ENCODE data around the gene RXRA.

Gene RXRA

DNA sequence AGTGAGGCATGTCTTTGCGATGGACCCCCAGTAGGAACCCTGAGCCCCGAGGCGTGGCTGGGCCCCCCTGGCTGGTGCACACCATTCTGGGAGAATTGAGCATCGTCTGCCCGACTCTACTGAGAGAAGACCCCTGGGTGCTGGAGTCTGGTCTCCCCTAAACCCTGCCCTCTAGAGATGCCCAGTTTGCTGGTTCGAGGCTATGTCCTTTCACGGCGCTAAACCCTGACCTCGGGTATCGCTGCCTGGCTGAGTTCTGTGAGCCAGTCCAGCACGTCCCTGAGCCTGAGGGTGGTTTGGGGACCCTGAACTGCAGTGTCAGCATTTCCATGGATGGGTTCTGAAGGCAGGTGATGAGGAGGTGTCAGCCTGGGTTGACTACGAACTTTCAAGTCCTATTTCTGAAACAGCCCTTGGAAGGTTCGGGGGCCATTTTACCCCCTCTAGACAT lies 128.8 kb downstream of the RXRA start:
- peak overlapping the region in 1 of 2 donors; percentile 90 for H3K27ac ChIP-seq (ENCODE audit: low read depth in 2 of 2, low read length in 2 of 2)
- peaks cover 15 to 19% of the 10 kb centered on the region in 2 donors for H3K4me1 ChIP-seq (ENCODE audit: control insufficient read depth in 2 of 2, insufficient read depth in 2 of 2, low read length in 2 of 2)
- H3K36me3 ChIP-seq (ENCODE audit: control insufficient read depth in 2 of 2, insufficient read depth in 2 of 2, low read length in 2 of 2), result no peaks in the 10 kb centered on the region
- no peak overlapping the region for H3K4me3 ChIP-seq (ENCODE audit: low read length in 2 of 2)
- H3K27me3 ChIP-seq (ENCODE audit: control insufficient read depth in 2 of 2, insufficient read depth in 2 of 2, low read length in 2 of 2), result no peaks in the 10 kb centered on the region
- no peaks in the 10 kb centered on the region for H3K9me3 ChIP-seq (ENCODE audit: control insufficient read depth in 2 of 2, low read length in 2 of 2)
- no peak overlapping the region for H3K9ac ChIP-seq (ENCODE audit: low read depth in 1 of 2, low read length in 2 of 2)

DNA sequence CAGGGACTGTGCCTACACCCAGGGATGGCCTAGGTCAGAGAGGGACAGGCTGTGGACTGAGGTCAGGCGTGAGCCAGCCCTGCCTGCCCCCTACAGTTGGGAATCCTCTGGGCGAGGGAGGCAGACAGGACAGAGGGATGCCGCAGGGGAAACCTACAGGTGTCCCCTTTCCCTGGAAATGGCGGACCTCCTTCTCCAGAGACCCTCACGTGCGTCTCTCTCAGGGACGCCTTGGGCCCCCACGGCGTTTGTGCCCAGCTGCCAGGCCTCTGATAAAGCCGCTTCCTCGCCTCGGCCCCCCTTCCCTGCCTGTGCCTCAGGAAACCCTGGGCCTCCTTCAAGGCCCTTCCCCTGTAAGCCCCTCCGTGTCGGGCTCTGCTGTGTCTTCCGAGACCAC lies 129.3 kb downstream of the RXRA start:
- Histone ChIP-seq H3K27ac (ENCODE audit: low read depth in 2 of 2, low read length in 2 of 2) (peak overlapping the region; percentile 87 to 90), H3K9ac (ENCODE audit: low read depth in 1 of 2, low read length in 2 of 2) (peak overlapping the region; percentile 61 to 68), H3K4me3 (ENCODE audit: low read length in 2 of 2) (peak overlapping the region; percentile 40 to 62), H3K27me3 (ENCODE audit: control insufficient read depth in 2 of 2, insufficient read depth in 2 of 2, low read length in 2 of 2) (no peaks in the 10 kb centered on the region), H3K9me3 (ENCODE audit: control insufficient read depth in 2 of 2, low read length in 2 of 2) (no peaks in the 10 kb centered on the region), H3K4me1 (ENCODE audit: control insufficient read depth in 2 of 2, insufficient read depth in 2 of 2, low read length in 2 of 2) (peaks cover 18 to 19% of the 10 kb centered on the region in 2 donors), H3K36me3 (ENCODE audit: control insufficient read depth in 2 of 2, insufficient read depth in 2 of 2, low read length in 2 of 2) (no peaks in the 10 kb centered on the region)

DNA sequence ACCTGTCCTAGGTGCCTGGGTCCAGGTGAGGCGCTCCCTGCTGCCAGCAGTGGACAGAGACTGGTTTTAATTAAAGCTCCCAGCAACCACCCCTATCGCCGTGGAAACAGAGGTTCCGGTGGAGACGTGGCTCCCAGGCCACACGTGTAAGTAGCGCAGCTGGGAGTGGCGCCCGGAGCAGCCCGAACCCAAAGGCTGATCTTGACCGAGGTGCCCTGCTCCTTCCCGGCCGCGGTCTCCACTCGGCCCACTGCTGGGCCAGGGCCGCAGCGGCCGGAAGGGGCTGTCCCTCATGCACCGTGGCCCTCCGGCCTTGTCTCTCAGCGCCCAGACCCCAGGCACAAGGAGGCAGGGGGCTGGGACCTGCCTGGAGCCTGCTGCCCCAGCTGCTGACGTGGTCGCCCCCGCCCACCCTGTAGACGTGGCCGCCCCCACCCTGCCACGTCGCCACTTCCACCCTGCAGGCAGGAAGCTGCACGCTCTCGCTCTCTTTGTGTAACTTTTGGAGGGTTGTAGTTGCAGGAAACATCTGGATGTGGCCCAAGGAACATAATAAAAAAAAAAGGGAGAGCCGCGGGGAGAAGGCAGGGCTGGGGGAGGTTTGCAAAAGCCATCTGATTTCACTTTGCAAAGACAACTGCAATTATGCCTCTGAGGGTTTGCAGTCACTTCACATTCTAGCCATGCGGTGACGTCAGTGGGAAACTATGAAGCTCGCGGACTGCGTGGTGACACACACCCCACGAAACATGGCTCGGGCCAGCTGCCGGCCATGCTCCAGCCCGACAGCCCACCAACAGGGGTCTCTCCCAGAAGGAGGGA lies 129.9 kb downstream of the RXRA start:
- Histone ChIP-seq H3K4me3 (ENCODE audit: low read length in 2 of 2) (peak overlapping the region; percentile 40 to 62), H3K27ac (ENCODE audit: low read depth in 2 of 2, low read length in 2 of 2) (peak overlapping the region; percentile 87 to 90), H3K36me3 (ENCODE audit: control insufficient read depth in 2 of 2, insufficient read depth in 2 of 2, low read length in 2 of 2) (no peaks in the 10 kb centered on the region), H3K9ac (ENCODE audit: low read depth in 1 of 2, low read length in 2 of 2) (peak overlapping the region; percentile 68 to 72), H3K27me3 (ENCODE audit: control insufficient read depth in 2 of 2, insufficient read depth in 2 of 2, low read length in 2 of 2) (no peaks in the 10 kb centered on the region), H3K9me3 (ENCODE audit: control insufficient read depth in 2 of 2, low read length in 2 of 2) (no peaks in the 10 kb centered on the region), H3K4me1 (ENCODE audit: control insufficient read depth in 2 of 2, insufficient read depth in 2 of 2, low read length in 2 of 2) (peaks cover 19 to 21% of the 10 kb centered on the region in 2 donors)

DNA sequence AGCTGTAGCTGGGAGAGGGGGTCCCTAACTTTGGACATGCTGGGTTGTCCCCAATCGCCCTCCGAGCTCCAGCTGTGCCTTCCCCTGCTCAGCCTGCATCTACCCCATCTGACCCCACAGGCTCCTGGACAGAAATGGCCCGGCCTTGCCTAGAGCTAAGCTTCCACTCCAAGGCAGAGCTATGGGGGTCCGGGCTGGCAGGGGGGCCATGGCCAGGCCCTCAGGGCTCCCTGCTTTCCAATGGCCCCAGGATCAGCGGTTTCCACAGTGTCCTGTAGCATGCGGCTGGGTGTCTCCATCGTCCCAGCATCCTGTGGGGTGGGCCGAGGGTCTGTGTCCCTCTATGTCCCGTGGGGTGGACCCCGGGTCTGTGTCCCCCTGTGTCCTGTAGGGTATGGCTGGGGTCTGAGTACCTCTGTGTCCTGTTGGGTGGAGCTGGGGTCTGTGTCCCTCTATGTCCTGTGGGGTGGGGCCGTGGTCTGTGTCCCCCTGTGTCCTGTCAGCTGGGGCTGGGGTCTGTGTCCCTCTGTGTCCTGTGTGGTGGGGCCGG lies 130.6 kb downstream of the RXRA start:
- H3K36me3 ChIP-seq (ENCODE audit: control insufficient read depth in 2 of 2, insufficient read depth in 2 of 2, low read length in 2 of 2), result no peaks in the 10 kb centered on the region
- H3K27ac ChIP-seq (ENCODE audit: low read depth in 2 of 2, low read length in 2 of 2), result peak overlapping the region; percentile 87 to 90
- H3K9me3 ChIP-seq (ENCODE audit: control insufficient read depth in 2 of 2, low read length in 2 of 2), result no peaks in the 10 kb centered on the region
- peaks cover 0 to 1% of the 10 kb centered on the region in 2 donors for H3K27me3 ChIP-seq (ENCODE audit: control insufficient read depth in 2 of 2, insufficient read depth in 2 of 2, low read length in 2 of 2)
- peaks cover 19 to 21% of the 10 kb centered on the region in 2 donors for H3K4me1 ChIP-seq (ENCODE audit: control insufficient read depth in 2 of 2, insufficient read depth in 2 of 2, low read length in 2 of 2)
- H3K9ac ChIP-seq (ENCODE audit: low read depth in 1 of 2, low read length in 2 of 2), result peak overlapping the region; percentile 58 to 72
- H3K4me3 ChIP-seq (ENCODE audit: low read length in 2 of 2), result peak overlapping the region; percentile 36 to 62

DNA sequence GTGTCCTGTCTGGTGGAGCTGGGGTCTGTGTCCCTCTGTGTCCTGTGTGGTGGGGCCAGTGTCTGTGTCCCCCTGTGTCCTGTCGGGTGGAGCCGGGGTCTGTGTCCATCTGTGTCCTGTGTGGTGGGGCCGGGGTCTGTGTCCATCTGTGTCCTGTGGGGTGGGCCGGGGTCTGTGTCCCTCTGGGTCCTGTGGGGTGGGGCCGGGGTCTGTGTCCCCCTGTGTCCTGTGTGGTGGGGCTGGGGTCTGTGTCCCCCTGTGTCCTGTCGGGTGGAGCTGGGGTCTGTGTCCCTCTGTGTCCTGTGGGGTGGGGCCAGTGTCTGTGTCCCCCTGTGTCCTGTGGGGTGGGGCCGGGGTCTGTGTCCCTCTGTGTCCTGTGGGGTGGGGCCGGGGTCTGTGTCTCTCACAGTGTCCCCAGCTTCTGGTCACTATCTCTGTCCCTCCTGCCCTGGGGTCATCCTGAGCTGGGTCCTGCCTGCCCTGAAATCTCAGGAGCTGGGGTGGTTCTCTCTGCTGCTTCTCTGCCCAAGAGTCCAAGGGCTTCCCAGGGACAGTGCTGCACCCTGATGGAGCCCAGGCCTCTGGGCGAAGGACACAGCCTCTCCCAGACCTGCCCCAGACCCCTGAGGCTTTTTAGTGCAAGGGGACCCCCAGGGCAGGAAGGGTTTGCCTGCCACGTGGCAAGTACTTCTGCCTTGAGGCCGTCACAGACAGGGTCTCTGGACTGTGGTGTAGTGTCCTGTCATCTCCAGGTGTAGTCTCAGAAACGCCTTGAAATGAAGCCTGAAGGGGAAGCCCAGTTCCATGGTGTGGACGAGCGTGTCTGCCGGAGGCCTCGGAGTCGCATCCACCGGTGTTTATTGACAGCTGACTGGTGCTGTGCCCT lies 131.3 kb downstream of the RXRA start:
- Histone ChIP-seq H3K27ac (ENCODE audit: low read depth in 2 of 2, low read length in 2 of 2) (peak overlapping the region; percentile 87 to 90), H3K27me3 (ENCODE audit: control insufficient read depth in 2 of 2, insufficient read depth in 2 of 2, low read length in 2 of 2) (peaks cover 3 to 6% of the 10 kb centered on the region in 2 donors), H3K36me3 (ENCODE audit: control insufficient read depth in 2 of 2, insufficient read depth in 2 of 2, low read length in 2 of 2) (no peaks in the 10 kb centered on the region), H3K9me3 (ENCODE audit: control insufficient read depth in 2 of 2, low read length in 2 of 2) (no peaks in the 10 kb centered on the region), H3K4me3 (ENCODE audit: low read length in 2 of 2) (no peak overlapping the region), H3K4me1 (ENCODE audit: control insufficient read depth in 2 of 2, insufficient read depth in 2 of 2, low read length in 2 of 2) (peaks cover 19 to 21% of the 10 kb centered on the region in 2 donors), H3K9ac (ENCODE audit: low read depth in 1 of 2, low read length in 2 of 2) (peak overlapping the region; percentile 58 to 72)

DNA sequence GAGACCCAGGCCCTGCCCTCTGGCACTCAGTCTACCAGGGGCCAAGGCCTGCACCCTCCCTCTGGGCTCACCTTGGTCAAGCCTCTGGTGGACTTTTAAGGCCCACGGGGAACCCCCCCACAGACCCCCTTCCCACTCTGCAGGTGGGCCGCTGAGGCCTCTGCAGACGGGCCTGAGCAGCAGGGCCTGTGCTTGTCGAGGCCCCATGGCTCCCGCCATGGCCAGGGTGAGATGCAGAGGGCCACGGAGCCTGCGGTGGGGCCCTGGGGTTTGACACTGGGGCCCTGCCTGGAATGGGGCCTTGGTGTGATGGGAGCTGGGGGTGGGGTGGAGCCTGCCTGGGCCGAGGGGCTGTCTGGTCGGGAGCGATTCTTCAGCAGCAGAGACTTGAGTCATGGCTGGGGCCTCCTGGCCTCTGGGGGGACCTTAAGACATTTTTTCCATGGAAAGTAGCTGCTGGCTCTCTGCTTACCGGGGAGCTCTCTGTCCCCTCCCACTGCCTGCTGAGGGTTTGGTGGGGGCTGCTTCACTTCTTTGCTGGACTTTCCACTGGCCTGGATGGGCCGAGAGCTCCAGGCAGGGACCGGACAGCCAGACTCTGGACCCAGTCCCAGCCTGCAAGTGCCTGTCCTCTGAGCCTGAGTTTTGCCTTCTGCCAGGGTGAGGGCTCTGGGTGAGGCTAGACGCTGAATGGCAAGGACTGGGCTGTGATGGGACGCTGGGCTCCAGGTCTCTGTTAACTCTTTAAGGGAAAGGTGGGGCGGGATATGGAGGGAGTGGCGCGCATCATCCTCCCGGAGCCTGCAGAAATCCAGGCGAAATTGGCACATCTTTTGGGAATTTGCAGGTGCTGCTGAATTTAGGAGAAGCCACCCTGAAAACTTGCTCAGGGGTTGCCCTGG lies 132.2 kb downstream of the RXRA start:
- Histone ChIP-seq H3K4me3 (ENCODE audit: low read length in 2 of 2) (no peak overlapping the region), H3K9me3 (ENCODE audit: control insufficient read depth in 2 of 2, low read length in 2 of 2) (no peaks in the 10 kb centered on the region), H3K27me3 (ENCODE audit: control insufficient read depth in 2 of 2, insufficient read depth in 2 of 2, low read length in 2 of 2) (peaks cover 6 to 7% of the 10 kb centered on the region in 2 donors), H3K36me3 (ENCODE audit: control insufficient read depth in 2 of 2, insufficient read depth in 2 of 2, low read length in 2 of 2) (no peaks in the 10 kb centered on the region), H3K4me1 (ENCODE audit: control insufficient read depth in 2 of 2, insufficient read depth in 2 of 2, low read length in 2 of 2) (peaks cover 19 to 21% of the 10 kb centered on the region in 2 donors), H3K27ac (ENCODE audit: low read depth in 2 of 2, low read length in 2 of 2) (no peak overlapping the region), H3K9ac (ENCODE audit: low read depth in 1 of 2, low read length in 2 of 2) (no peak overlapping the region)

DNA sequence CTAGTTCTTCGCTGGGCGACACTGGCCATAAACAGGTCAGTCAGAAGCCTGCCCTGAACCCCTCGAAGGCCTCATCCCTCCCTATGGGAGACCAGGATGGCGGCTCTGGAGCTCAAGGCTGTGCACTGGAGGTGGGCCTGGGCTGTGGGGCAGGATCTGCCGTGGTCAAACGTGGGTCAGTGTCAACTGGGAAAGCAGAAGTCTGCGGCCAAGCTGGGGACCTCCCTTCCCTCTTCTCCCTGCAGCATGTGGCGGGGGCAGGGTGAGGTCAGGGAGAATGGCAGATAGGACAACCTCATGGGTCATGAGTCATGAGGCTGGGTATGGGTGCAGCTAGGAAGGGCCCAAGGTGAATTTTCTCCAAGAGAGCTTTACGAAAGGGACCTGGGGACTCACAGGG lies 132.9 kb downstream of the RXRA start:
- Histone ChIP-seq H3K9ac (ENCODE audit: low read depth in 1 of 2, low read length in 2 of 2) (no peak overlapping the region), H3K27me3 (ENCODE audit: control insufficient read depth in 2 of 2, insufficient read depth in 2 of 2, low read length in 2 of 2) (peaks cover 6 to 9% of the 10 kb centered on the region in 2 donors), H3K36me3 (ENCODE audit: control insufficient read depth in 2 of 2, insufficient read depth in 2 of 2, low read length in 2 of 2) (no peaks in the 10 kb centered on the region), H3K4me1 (ENCODE audit: control insufficient read depth in 2 of 2, insufficient read depth in 2 of 2, low read length in 2 of 2) (peaks cover 19 to 21% of the 10 kb centered on the region in 2 donors), H3K27ac (ENCODE audit: low read depth in 2 of 2, low read length in 2 of 2) (no peak overlapping the region), H3K4me3 (ENCODE audit: low read length in 2 of 2) (no peak overlapping the region), H3K9me3 (ENCODE audit: control insufficient read depth in 2 of 2, low read length in 2 of 2) (no peaks in the 10 kb centered on the region)

DNA sequence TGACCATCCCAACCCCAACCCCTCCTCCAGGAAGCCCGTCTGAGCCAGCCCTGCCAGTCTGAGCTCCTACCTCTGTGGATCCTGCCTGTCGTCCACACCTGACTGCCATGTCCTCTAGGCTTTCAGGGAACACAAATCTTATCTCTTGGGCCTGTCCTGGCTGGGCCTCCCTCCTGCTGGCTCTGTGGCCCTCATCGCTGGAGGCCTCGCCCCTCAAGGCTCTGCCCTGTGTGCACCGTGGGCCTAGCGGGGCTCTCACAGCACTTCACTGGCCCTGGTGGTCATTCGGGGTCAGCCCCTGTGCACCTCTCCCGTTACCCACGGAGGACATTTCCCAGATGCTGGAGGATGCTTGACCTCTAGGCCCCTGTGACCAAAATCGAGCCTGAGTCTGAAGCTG lies 133.3 kb downstream of the RXRA start:
- H3K4me1 ChIP-seq (ENCODE audit: control insufficient read depth in 2 of 2, insufficient read depth in 2 of 2, low read length in 2 of 2), result peaks cover 19 to 21% of the 10 kb centered on the region in 2 donors

DNA sequence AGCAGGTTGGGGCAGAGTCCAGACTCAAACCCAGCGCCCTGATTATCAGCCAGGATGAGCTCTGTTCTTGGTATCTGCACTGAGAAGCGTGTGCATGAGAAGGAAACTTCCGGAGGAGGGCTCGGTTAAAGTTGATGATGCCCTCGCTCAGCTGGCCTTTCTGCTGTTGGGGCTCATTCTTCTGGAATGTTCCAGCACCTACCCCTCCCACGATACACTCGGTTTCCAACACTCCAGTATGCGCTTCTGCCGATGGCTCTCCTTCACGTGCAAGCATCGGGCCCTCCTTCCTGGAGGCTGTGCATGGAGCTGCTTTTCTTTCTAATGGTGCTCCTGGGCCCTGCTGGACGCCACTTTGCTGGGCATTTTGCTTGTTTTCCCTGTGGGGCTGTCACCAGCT lies 134.0 kb downstream of the RXRA start:
- peaks cover 6 to 9% of the 10 kb centered on the region in 2 donors for H3K27me3 ChIP-seq (ENCODE audit: control insufficient read depth in 2 of 2, insufficient read depth in 2 of 2, low read length in 2 of 2)
- peaks cover 19 to 21% of the 10 kb centered on the region in 2 donors for H3K4me1 ChIP-seq (ENCODE audit: control insufficient read depth in 2 of 2, insufficient read depth in 2 of 2, low read length in 2 of 2)
- H3K9me3 ChIP-seq (ENCODE audit: control insufficient read depth in 2 of 2, low read length in 2 of 2), result no peaks in the 10 kb centered on the region
- no peak overlapping the region for H3K9ac ChIP-seq (ENCODE audit: low read depth in 1 of 2, low read length in 2 of 2)
- no peak overlapping the region for H3K4me3 ChIP-seq (ENCODE audit: low read length in 2 of 2)
- no peak overlapping the region for H3K27ac ChIP-seq (ENCODE audit: low read depth in 2 of 2, low read length in 2 of 2)
- H3K36me3 ChIP-seq (ENCODE audit: control insufficient read depth in 2 of 2, insufficient read depth in 2 of 2, low read length in 2 of 2), result no peaks in the 10 kb centered on the region

More for the DNA sequence above, 133.3 kb downstream of the RXRA start:
- no peaks in the 10 kb centered on the region for H3K36me3 ChIP-seq (ENCODE audit: control insufficient read depth in 2 of 2, insufficient read depth in 2 of 2, low read length in 2 of 2)
- no peak overlapping the region for H3K27ac ChIP-seq (ENCODE audit: low read depth in 2 of 2, low read length in 2 of 2)
- no peak overlapping the region for H3K4me3 ChIP-seq (ENCODE audit: low read length in 2 of 2)
- no peak overlapping the region for H3K9ac ChIP-seq (ENCODE audit: low read depth in 1 of 2, low read length in 2 of 2)
- peaks cover 6 to 9% of the 10 kb centered on the region in 2 donors for H3K27me3 ChIP-seq (ENCODE audit: control insufficient read depth in 2 of 2, insufficient read depth in 2 of 2, low read length in 2 of 2)
- no peaks in the 10 kb centered on the region for H3K9me3 ChIP-seq (ENCODE audit: control insufficient read depth in 2 of 2, low read length in 2 of 2)
